Measurements from ENCODE around the gene SMARCE1. TPM values are rescaled to one million over a fixed set of nuclear protein-coding genes. Genes with fewer than 3 reads are reported as not detected.

Gene SMARCE1
- 100 to 1,000 TPM; 243 to 283 (median 254) TPM for polyA plus RNA-seq (ENCODE audit: insufficient read length in 4 of 4)

DNA sequence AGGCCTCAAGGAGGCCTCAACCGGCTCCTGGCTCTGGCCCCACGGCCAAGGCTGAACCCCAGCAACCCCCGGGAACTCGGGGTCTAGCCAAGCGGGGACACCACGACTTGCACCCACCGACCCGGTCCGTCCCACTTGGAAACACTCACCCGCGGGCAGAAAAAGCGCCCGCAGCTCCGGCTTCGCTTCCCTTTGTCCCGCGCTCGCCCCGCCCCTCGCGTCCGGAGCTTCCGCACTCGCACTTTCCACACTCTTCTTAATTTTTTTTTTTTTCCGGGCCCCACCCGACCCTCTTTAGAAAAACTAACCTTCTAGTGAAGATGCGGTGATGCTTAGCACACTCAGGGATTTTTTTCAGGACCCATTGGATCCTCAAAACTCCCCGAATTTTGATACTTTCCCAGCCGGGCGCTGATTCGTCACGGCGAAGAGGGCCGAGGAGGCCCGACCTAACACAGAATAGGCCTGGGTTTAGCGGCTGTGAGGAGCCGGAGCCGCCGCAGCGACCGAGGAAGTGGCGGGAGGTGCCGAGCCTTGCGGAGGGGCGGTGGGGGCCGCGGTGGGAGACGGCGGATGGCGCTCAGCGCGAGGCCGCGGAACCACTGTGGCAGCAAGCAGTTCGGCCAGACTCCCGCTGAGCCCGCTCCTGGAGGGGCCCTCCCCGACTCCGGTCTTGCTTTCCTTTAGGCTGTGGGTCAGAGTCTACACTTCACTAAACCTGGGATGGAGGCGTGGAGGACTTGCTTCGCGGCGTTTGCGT, at the start of gene SMARCE1:
Gene SMARCE1 (minus strand): TSS at position 195 of the 760 bp plus-strand sequence. CDS start 2,016 bp downstream, outside the sequence.
- DNase-seq (ENCODE audit: low read depth in 4 of 4, low spot score in 2 of 4): peak; percentile 76 to 95 (median 80)

GRCh38 chr17:40697297-40697696, 49.7 kb upstream of the SMARCE1 start:
- no peak for DNase-seq (ENCODE audit: low read depth in 4 of 4, low spot score in 2 of 4)

DNA sequence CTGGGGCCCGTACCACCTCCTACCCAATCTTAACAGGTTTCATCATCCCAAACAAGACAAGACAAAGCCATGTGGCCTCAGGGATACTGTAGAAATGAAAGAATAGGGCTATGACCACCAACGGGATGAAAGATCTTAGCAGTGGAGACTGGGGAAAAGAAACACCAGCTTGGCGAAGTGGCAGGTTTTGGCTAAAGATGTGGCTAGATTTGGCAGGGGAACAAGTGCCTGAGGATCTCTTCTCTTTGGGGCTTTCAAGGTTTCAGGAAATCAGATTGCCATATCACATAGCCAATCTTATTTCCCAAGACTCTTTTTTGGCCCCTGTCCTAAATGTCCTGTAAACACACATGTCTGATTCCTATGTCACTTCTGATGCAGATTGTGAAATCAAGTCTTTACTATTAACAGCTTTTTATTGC, 49.0 kb upstream of the SMARCE1 start:
- DNase-seq (ENCODE audit: low read depth in 4 of 4, low spot score in 2 of 4): no peak

DNA sequence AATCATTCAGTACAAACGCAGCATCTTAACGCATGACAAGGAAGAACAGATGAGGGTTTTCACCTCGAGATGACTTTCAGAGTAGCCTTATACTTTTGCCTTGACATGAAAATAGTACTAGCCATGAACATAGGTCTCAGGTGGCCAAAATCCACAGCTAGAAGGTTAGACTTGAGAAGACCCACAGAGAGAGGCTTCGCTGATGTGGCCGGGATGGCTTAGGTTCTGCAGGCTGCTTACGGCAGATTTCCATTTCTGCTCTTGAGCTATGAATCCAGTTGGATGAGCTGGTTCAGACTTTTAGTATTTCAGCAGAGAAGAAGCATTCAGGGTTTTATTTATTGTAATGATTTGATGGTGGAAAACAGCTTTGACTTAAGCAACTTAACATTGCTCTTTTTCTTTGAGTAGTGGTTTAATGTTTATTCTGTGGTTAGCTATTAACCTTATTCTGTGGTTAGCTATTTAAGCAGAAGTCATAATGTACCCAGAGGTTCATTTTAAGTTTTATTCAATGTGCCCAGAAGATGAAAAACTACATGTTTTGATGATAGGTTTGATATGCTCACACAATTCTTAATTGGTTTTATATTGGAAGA, 48.4 kb upstream of the SMARCE1 start:
- DNase-seq (ENCODE audit: low read depth in 4 of 4, low spot score in 2 of 4): no peak

GRCh38 chr17:40694584-40694983, 47.0 kb upstream of the SMARCE1 start:
- no peak for DNase-seq (ENCODE audit: low read depth in 4 of 4, low spot score in 2 of 4)

DNA sequence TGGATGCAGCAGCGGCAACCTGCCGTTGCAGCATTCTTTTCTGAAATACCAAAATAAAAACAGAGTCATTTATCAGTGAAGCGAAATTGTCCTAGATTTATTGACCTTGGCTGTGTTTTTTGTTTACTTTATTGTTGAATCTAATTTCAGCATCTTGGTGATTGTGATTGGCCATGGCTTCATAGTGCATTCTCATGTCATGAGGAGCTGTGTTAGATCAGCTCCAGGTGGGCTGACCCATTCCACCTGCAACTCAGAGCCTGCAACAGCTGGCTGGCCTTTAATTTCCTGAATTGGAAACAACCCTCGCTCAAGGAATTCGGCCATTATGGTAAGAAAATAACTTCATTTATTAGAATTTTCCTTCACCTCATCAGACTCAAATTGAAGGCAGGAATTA, 39.5 kb upstream of the SMARCE1 start:
- no peak for DNase-seq (ENCODE audit: low read depth in 4 of 4, low spot score in 2 of 4)

DNA sequence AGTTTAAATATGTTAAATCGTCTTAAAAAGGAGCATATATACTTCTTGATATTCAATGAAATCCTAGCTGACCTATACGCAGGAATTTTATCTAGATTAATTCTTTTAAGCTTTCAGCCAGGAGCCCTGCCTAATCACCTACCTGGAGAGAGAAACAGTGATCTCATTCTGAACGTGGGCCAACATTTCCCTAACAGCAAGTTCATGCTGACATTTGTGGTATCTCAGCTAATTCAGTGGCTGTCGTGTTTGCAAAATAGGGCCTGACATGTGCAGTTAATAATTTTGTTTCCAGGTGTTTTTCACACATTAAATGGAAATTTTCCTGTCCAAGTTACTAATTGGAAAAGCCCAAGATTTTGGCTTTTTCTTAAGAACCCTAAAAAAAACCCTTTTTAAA, 38.6 kb upstream of the SMARCE1 start:
- DNase-seq (ENCODE audit: low read depth in 4 of 4, low spot score in 2 of 4): no peak

DNA sequence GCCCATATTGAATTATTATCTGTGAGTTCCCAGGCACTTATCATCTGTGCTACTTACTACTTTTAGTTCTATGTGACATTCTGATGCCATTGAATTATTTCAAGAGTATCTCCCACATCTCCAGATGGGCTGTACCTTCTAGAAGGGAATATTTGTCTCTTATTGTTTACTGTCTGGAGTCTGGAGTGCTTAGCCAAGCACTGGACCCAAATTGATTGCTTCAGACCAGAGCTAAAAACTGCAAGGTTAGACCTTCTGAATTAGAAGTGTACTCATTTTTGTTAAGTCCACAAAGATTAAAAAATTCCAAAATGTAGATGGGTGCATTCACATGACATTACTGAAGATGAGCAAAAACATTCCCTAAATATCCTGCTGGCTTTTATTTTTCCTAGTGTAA, 33.4 kb upstream of the SMARCE1 start:
- DNase-seq (ENCODE audit: low read depth in 4 of 4, low spot score in 2 of 4): no peak

GRCh38 chr17:40679523-40679907, 31.9 kb upstream of the SMARCE1 start:
- no peak for DNase-seq (ENCODE audit: low read depth in 4 of 4, low spot score in 2 of 4)

- DNase-seq (ENCODE audit: low read depth in 4 of 4, low spot score in 2 of 4): no peak
These were observed 31.4 kb upstream of the SMARCE1 start for GRCh38 chr17:40678902-40679522.

DNA sequence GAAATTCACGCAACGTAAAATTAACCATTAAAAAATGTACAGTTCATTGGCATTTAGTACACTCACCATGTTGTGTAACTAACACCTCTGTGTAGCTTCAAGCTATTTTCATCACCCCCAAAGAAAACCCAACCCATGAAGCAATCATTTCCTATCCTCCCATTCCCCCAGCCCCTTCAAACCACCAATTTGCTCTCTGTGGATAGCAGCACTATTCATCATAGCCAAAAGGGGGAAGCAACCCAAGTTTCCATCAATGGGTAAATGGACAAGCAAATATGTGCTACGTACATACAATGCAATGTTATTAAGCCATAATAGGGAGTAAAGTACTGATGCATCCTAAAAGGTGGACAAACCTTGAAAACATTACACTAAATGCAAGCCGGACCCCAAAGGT, 28.3 kb upstream of the SMARCE1 start:
- DNase-seq (ENCODE audit: low read depth in 4 of 4, low spot score in 2 of 4): no peak

GRCh38 chr17:40672654-40673053, 25.0 kb upstream of the SMARCE1 start:
- no peak for DNase-seq (ENCODE audit: low read depth in 4 of 4, low spot score in 2 of 4)

DNA sequence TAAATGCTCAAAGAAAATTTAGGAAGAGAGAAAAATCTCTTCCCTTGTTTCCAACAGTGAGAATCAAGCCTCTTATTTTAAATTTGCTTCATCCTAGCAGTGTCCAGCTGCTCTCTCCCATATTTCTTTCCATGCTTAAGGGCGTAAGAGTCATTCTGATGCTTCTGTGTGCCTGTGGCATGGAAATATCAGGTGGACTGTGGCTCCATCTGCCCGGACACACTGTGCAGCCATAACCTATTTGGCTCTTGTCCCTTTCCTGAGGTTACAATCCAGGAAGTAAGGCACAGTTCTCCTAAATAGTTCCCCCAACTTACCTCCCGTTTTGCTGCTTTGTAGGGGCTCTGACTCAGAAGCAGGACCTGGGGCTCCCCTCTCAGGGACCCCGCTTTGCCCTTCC, 23.7 kb upstream of the SMARCE1 start:
- no peak for DNase-seq (ENCODE audit: low read depth in 4 of 4, low spot score in 2 of 4)

DNA sequence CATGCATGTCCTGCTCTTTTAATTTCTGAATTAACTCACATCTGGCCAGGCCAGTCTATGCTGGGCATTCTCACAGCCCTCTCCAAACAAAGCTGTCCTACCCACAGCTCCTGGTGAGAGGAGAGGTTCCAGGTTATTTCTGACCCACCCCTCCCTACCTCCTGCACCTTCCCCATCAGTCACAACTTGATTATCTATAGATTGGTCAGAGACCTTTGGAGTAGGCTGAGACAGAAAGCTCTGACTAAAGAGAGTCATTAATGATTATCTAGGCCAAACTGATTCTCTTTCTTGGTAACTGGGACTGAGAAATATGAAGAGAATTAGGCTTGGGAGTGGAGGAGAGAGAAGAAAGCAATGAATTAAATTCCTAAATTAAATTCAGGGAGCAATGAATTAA, 18.7 kb upstream of the SMARCE1 start:
- no peak for DNase-seq (ENCODE audit: low read depth in 4 of 4, low spot score in 2 of 4)

GRCh38 chr17:40664582-40665333, 17.1 kb upstream of the SMARCE1 start, which contains the start of gene KRT222:
TSS of gene KRT222 (minus strand) at chr17:40665177. CDS start at chr17:40665099, 78 bp downstream.
- no peak for DNase-seq (ENCODE audit: low read depth in 4 of 4, low spot score in 2 of 4)

DNA sequence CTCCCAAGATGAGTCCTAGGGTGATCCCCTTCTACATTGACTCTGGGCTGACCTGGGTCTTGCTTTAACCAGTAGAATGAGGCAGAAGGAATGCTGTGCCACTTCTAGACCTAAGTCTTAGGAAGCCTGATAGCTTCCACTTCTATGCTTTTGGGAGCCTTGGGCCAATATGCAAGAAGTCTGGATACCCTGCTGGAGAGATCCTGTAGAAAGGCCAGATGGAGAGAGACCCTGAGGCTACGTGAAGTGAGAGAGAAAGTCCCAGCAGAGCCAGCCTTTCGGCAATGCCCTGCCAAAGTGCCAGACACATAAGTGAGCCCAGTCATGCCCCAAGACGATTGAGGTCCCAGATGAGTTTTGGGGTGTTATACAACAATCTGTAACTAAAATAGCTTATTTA, 15.6 kb upstream of the SMARCE1 start:
- DNase-seq (ENCODE audit: low read depth in 4 of 4, low spot score in 2 of 4): no peak

- no peak for DNase-seq (ENCODE audit: low read depth in 4 of 4, low spot score in 2 of 4)
These were observed 12.3 kb upstream of the SMARCE1 start for GRCh38 chr17:40659911-40660310.

- DNase-seq (ENCODE audit: low read depth in 4 of 4, low spot score in 2 of 4): no peak
These were observed 10.8 kb upstream of the SMARCE1 start for GRCh38 chr17:40658396-40658795.

- DNase-seq (ENCODE audit: low read depth in 4 of 4, low spot score in 2 of 4): no peak
These were observed 4.3 kb upstream of the SMARCE1 start for GRCh38 chr17:40651939-40652338.

DNA sequence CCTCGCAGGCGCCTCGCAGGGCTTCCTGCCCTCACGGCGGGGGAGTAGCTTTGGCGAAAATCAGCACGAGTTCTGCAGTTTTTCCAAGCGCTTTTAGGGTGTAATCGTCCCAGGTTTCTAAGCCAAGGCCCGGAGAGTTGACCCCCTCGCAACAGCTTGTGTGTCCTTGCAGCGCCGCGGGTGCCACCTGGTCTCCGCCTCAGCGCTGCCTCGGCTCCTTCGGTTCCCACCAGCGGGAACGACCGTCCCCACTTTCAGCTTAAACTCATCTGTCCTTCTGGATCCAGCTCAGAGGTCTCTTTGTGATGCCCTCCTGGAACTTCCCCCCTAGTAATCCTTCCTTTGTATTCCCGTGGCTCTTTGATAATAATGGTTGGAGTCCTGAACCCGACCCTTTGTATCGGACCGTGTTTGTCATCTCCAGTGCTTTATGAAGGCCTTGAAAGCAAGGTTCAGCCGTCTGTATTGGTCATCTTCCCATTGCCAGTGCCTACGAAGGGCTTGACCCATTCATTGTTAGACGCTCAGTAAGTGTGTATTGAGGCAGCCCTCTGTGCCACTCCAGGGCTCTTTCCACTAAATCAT, 858 bp upstream of the SMARCE1 start:
- DNase-seq (ENCODE audit: low read depth in 4 of 4, low spot score in 2 of 4): peak in 2 of 4 donors; percentile 61 to 79

Data from left renal cortex interstitium (tissue), 4 donors.